ENCODE results near the gene DOC2B. TPM values are rescaled to one million over a fixed set of nuclear protein-coding genes. Genes with fewer than 3 reads are reported as not detected.

DOC2B gene
- total and polyA plus RNA-seq, 9 of the 15 experiments (the other 6 are each of a cell fraction or from before 2014, with no cell fraction given), result 0.02 TPM; not detected in 8

- no peak for TF ChIP-seq KHSRP (IDR thresholded peaks at IDR 0.05)
- no peak for TF ChIP-seq CHD2 (IDR thresholded peaks at IDR 0.05; ENCODE audit: low read depth, low read length)
Observed at GRCh38 chr17:214881-215331, 33.5 kb upstream of the DOC2B start (continued).

GRCh38 chr17:213286-214105 is 32.0 kb upstream of the DOC2B start:
- in situ Hi-C loops (cut with MboI), result no loop called here
- FAIRE-seq, result no peak
- Histone ChIP-seq H4K20me1 (replicated peaks; ENCODE audit: control insufficient read depth, insufficient read depth, low read length) (no peaks in the 10 kb centered on the region), H3K4me3 (no peak overlapping the region), H3K9me3 (replicated peaks; ENCODE audit: control insufficient read depth, insufficient read depth, low read depth, low read length) (no peaks in the 10 kb centered on the region), H3K4me1 (replicated peaks in 1 of 2; ENCODE audit: control insufficient read depth in 2 of 2, insufficient read depth in 2 of 2, low read length in 2 of 2) (peaks cover 0 to 5% of the 10 kb centered on the region in 2 experiments; a peak in 2 of 5 replicates), H3K9ac (ENCODE audit: insufficient read depth in 1 of 2, low read depth in 2 of 2, low read length in 2 of 2) (no peak overlapping the region), H3K27ac (ENCODE audit: extremely low read depth, low read depth, low read length) (no peak overlapping the region), H3K27me3 (ENCODE audit: control insufficient read depth in 2 of 2, insufficient read depth in 2 of 2, low read length in 2 of 2) (peaks cover 3 to 14% of the 10 kb centered on the region in 2 experiments; a peak in 3 of 5 replicates), H3K36me3 (ENCODE audit: control insufficient read depth, insufficient read depth, low read length) (no peaks in the 10 kb centered on the region), H3K9me1 (ENCODE audit: control insufficient read depth, insufficient read depth, low read length) (no peaks in the 10 kb centered on the region), H3K79me2 (ENCODE audit: control insufficient read depth, insufficient read depth, low read length) (no peaks in the 10 kb centered on the region), H3K4me2 (ENCODE audit: insufficient read depth, low read length) (no peak overlapping the region), H2AFZ (ENCODE audit: low read depth, low read length) (no peak overlapping the region)
- CTCF ChIA-PET (ENCODE audit: low intra/inter-chr PET ratio), result no interaction called here
- TF ChIP-seq ZNF133 (CRISPR knock-in tag; IDR thresholded peaks at IDR 0.05), result no peak
- TF ChIP-seq MBD2 (IDR thresholded peaks at IDR 0.05; ENCODE audit: borderline replicate concordance, low read depth), result no peak
- no peak for TF ChIP-seq MXI1 (IDR thresholded peaks at IDR 0.05; ENCODE audit: low read depth, low read length)
- TF ChIP-seq ZNF398 (CRISPR knock-in tag; IDR thresholded peaks at IDR 0.05), result no peak
- no peak for TF ChIP-seq SMARCC2 (IDR thresholded peaks at IDR 0.05; ENCODE audit: low read depth)
- TF ChIP-seq HDGF (IDR thresholded peaks at IDR 0.05), result no peak
- no peak for TF ChIP-seq HIVEP1 (CRISPR knock-in tag; IDR thresholded peaks at IDR 0.05)
- TF ChIP-seq PTBP1 (IDR thresholded peaks at IDR 0.05; ENCODE audit: low read depth, low read length), result no peak
- no peak for TF ChIP-seq ZNF232 (CRISPR knock-in tag; IDR thresholded peaks at IDR 0.05)
- TF ChIP-seq PHF8 (IDR thresholded peaks at IDR 0.05; ENCODE audit: borderline replicate concordance, low read length), result no peak
- TF ChIP-seq ZNF324 (CRISPR knock-in tag; IDR thresholded peaks at IDR 0.05), result no peak
- TF ChIP-seq SRSF7 (optimal IDR thresholded peaks at IDR 0.05; ENCODE audit: low read depth, low read length), result no peak
- TF ChIP-seq POU5F1 (IDR thresholded peaks at IDR 0.05; ENCODE audit: borderline replicate concordance, low read depth, low read length, partially characterized antibody), result no peak
- no peak for TF ChIP-seq ZEB2 (IDR thresholded peaks at IDR 0.05)
- no peak for TF ChIP-seq TCFL5 (CRISPR knock-in tag; conservative IDR thresholded peaks at IDR 0.05)
- no peak for TF ChIP-seq TEAD2 (tag; IDR thresholded peaks at IDR 0.05)
- POLR2A ChIA-PET, result no interaction called here
- BruUV-seq (replicated peaks), result no TSS peak
- 5% methylated on average over 7 of the region's 25 CpGs for WGBS (ENCODE audit: insufficient coverage, low coverage, missing lambda C conversion rate)
- ATAC-seq, result no peak
- DNase-seq (ENCODE audit: extremely low read depth in 1 of 4, low spot score in 3 of 4), result no peak
- intact Hi-C loops (cut with micrococcal nuclease), result no loop called here
